CD4-positive, alpha-beta T cell treated with Interleukin-6 for 4 hours (primary cell): ENCODE measurements around the gene SNX25.
"Not testable (repeated sequence)": the region's sequence is repeated elsewhere in the genome, so short reads cannot be mapped to it uniquely, and the experiment has no call there.

Source experiments
- DNase-seq: peaks from one replicate; pipeline ENCODE4 v3.0.0-alpha.2; 2020; ENCODE audit warnings: mixed read lengths

Gene SNX25

GRCh38 chr4:185307136-185307950 lies 97.9 kb downstream of the SNX25 start:
- DNase-seq = no peak

- DNase-seq = no peak
Measured at GRCh38 chr4:185309770-185310169, 100.4 kb downstream of the SNX25 start.

- no peak for DNase-seq
Measured at GRCh38 chr4:185311113-185311888, 101.9 kb downstream of the SNX25 start.

- DNase-seq = no peak
Measured at GRCh38 chr4:185312699-185313098, 103.3 kb downstream of the SNX25 start.

GRCh38 chr4:185317462-185317861 lies 108.1 kb downstream of the SNX25 start:
- not testable (repeated sequence) for DNase-seq

GRCh38 chr4:185317880-185318279 lies 108.5 kb downstream of the SNX25 start:
- no peak for DNase-seq

- no peak for DNase-seq
Measured at GRCh38 chr4:185318679-185319078, 109.3 kb downstream of the SNX25 start.

GRCh38 chr4:185322803-185323202 lies 113.4 kb downstream of the SNX25 start:
- DNase-seq = no peak

GRCh38 chr4:185323606-185324005 lies 114.2 kb downstream of the SNX25 start:
- DNase-seq = no peak

- not testable (repeated sequence) for DNase-seq
Measured at GRCh38 chr4:185324361-185324760, 115.0 kb downstream of the SNX25 start.

GRCh38 chr4:185325721-185326120 lies 116.3 kb downstream of the SNX25 start:
- DNase-seq = not testable (repeated sequence)

- no peak for DNase-seq
Measured at GRCh38 chr4:185328586-185328985, 119.2 kb downstream of the SNX25 start.

GRCh38 chr4:185329879-185330510 lies 120.6 kb downstream of the SNX25 start:
- DNase-seq = not testable (repeated sequence)

- DNase-seq = no peak
Measured at GRCh38 chr4:185332575-185333464, 123.4 kb downstream of the SNX25 start.

- no peak for DNase-seq
Measured at GRCh38 chr4:185334326-185334725, 124.9 kb downstream of the SNX25 start.

GRCh38 chr4:185335579-185335978 lies 126.2 kb downstream of the SNX25 start:
- DNase-seq = no peak

- DNase-seq = no peak
Measured at GRCh38 chr4:185339941-185340340, 130.5 kb downstream of the SNX25 start.

GRCh38 chr4:185341377-185341776 lies 132.0 kb downstream of the SNX25 start:
- no peak for DNase-seq

- no peak for DNase-seq
Measured at GRCh38 chr4:185341841-185342240, 132.4 kb downstream of the SNX25 start.

GRCh38 chr4:185343726-185344581 lies 134.6 kb downstream of the SNX25 start:
- no peak for DNase-seq

GRCh38 chr4:185344743-185345538 lies 135.5 kb downstream of the SNX25 start:
- DNase-seq = no peak
